Body of pancreas (tissue), 4 donors: Measurements from ENCODE around the gene IGFBP7.

Source experiments
- POLR2A ChIP-seq, 3 donors: fragments of 450-650 bp; IDR thresholded peaks; one replicate each; pipeline ENCODE4 v1.6.1; 2016; ENCODE audit warnings: antibody characterized with exemption in 3 of 3, mild to moderate bottlenecking in 2 of 3
- TF ChIP-seq, protein P1 (sequence below), 7 experiments: fragments of 450-650 bp in 4 of 7; fragments of 200-600 bp in 3 of 7; sonication (generic) in 3 of 7; IDR thresholded peaks; one replicate each; pipeline ENCODE4 v1.5.1; 2016 to 2019; ENCODE audit warnings: antibody characterized with exemption in 7 of 7

DNA sequence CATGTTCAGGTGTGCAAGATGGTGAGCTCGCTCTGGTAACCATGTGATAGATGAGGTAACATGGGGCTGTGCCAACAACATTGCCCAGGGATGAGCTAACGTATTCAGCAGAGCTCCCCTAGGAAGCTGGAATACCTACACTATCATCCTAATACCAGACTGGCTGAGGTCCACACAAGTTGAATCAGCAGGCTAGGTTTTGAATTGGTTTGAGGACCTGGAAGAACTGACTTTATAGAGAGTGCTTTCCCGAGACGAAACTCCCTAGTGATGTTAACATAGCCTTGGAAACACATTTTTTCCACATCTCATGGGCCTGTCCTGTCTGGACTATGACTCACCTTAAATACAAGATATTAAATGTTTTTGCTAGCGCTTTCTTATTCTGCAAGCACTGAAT lies 56.7 kb downstream of the IGFBP7 start:
- TF ChIP-seq, protein P1, sequence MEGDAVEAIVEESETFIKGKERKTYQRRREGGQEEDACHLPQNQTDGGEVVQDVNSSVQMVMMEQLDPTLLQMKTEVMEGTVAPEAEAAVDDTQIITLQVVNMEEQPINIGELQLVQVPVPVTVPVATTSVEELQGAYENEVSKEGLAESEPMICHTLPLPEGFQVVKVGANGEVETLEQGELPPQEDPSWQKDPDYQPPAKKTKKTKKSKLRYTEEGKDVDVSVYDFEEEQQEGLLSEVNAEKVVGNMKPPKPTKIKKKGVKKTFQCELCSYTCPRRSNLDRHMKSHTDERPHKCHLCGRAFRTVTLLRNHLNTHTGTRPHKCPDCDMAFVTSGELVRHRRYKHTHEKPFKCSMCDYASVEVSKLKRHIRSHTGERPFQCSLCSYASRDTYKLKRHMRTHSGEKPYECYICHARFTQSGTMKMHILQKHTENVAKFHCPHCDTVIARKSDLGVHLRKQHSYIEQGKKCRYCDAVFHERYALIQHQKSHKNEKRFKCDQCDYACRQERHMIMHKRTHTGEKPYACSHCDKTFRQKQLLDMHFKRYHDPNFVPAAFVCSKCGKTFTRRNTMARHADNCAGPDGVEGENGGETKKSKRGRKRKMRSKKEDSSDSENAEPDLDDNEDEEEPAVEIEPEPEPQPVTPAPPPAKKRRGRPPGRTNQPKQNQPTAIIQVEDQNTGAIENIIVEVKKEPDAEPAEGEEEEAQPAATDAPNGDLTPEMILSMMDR (IDR thresholded peaks at IDR 0.05): no peak
- no peak for TF ChIP-seq POLR2A (IDR thresholded peaks at IDR 0.05)
